Fibroblast of lung (primary cell): ENCODE results near the gene TRIM3.
"Not testable (repeated sequence)": the region's sequence is repeated elsewhere in the genome, so short reads cannot be mapped to it uniquely, and the experiment has no call there.

Experiments
- CTCF ChIP-seq, 2 donors: IDR thresholded peaks in 1 of 2; conservative IDR thresholded peaks in 1 of 2; 1 replicate in 1 of 2; 2 replicates in 1 of 2; pipeline ENCODE4 v1.5.1; 2011 to 2012; ENCODE audit warnings: low read length in 2 of 2, control low read depth in 1 of 2, inconsistent platforms in 1 of 2, low read depth in 1 of 2, mild to moderate bottlenecking in 1 of 2
- EZH2 ChIP-seq: IDR thresholded peaks from 2 replicates; pipeline ENCODE4 v1.5.1; 2012; ENCODE audit warnings: low read length, control low read depth, mild to moderate bottlenecking; ENCODE audit errors: missing control alignments

- not testable (repeated sequence) for TF ChIP-seq CTCF (conservative IDR thresholded peaks at IDR 0.05 in 1 of 2, IDR thresholded peaks at IDR 0.05 in 1 of 2; ENCODE audit: low read depth in 1 of 2, low read length in 2 of 2); EZH2
Observed at GRCh38 chr11:6521946-6522345, 48.2 kb upstream of the TRIM3 start.
